SK-N-SH (cell line): ENCODE results near the gene POU2AF1. TPM values are rescaled to one million over a fixed set of nuclear protein-coding genes. Genes with fewer than 3 reads are reported as not detected.

Experiments
- CTCF ChIA-PET: fragments of 300-600, 350-600 bp; formaldehyde crosslinking; extraction: SDS; loops from one replicate; lab custom pipeline; 2021; lab: Yijun Ruan, JAX
- POLR2A ChIA-PET: fragments of 350-600 bp; sonication (Branson Sonifier 250); formaldehyde crosslinking; extraction: SDS; loops from one replicate; lab custom pipeline; 2020; ENCODE audit warnings: antibody characterized with exemption, inconsistent platforms; lab: Yijun Ruan, JAX
- DNase-seq: peaks from one replicate; pipeline ENCODE4 v3.0.0; 2012
- H2AFZ ChIP-seq: fragments of 200-600 bp; sonication (generic); 2 replicates; pipeline ENCODE4 v1.8.1; 2016; ENCODE audit warnings: antibody characterized with exemption, mild to moderate bottlenecking, low read depth
- H3F3A ChIP-seq: fragments of 200-600 bp; sonication (generic); replicated peaks from 2 replicates; pipeline ENCODE3; 2016; ENCODE audit warnings: antibody characterized with exemption, mild to moderate bottlenecking; ENCODE audit not compliant: insufficient read depth
- H3K27ac ChIP-seq, 2 experiments: fragments of 200-500 bp in 1 of 2; fragments of 200-600 bp in 1 of 2; sonication (Bioruptor generic) in 1 of 2; sonication (generic), shearing (Covaris generic) in 1 of 2; 2 replicates each; pipeline versions ENCODE4 v1.5.1 to v1.6.1; 2014 to 2016; ENCODE audit warnings: low read depth in 2 of 2, inconsistent platforms in 1 of 2, low read length in 1 of 2, mild to moderate bottlenecking in 1 of 2, mixed read lengths in 1 of 2
- H3K27me3 ChIP-seq: fragments of 200-600 bp; sonication (generic), shearing (Covaris generic); 2 replicates; pipeline ENCODE4 v1.6.1; 2016; ENCODE audit warnings: mixed run types; ENCODE audit not compliant: insufficient read depth
- H3K36me3 ChIP-seq, 2 experiments: fragments of 200-500 bp in 1 of 2; fragments of 200-600 bp in 1 of 2; sonication (Bioruptor generic) in 1 of 2; sonication (generic) in 1 of 2; replicated peaks in 1 of 2; 2 replicates each; pipeline versions ENCODE3 to v1.5.1; 2014 to 2016; ENCODE audit warnings: low read length in 1 of 2, mild to moderate bottlenecking in 1 of 2; ENCODE audit not compliant: insufficient read depth in 2 of 2, control insufficient read depth in 1 of 2
- H3K4me1 ChIP-seq, 2 experiments: fragments of 200-500 bp in 1 of 2; fragments of 200-600 bp in 1 of 2; sonication (Bioruptor generic) in 1 of 2; sonication (generic), shearing (Covaris generic) in 1 of 2; 2 replicates each; pipeline versions ENCODE4 v1.5.1 to v1.6.1; 2014 to 2016; ENCODE audit warnings: low read depth in 1 of 2, low read length in 1 of 2, mixed run types in 1 of 2; ENCODE audit not compliant: insufficient read depth in 2 of 2, control insufficient read depth in 1 of 2
- H3K4me2 ChIP-seq: fragments of 200-600 bp; sonication (generic), shearing (Covaris generic); 2 replicates; pipeline ENCODE4 v1.6.1; 2017; ENCODE audit warnings: mixed run types
- H3K4me3 ChIP-seq, 2 experiments: fragments of 200-500 bp in 1 of 2; fragments of 200-600 bp in 1 of 2; sonication (Bioruptor generic) in 1 of 2; sonication (generic), shearing (Covaris generic) in 1 of 2; 2 replicates each; pipeline versions ENCODE4 v1.5.1 to v1.8.1; 2014 to 2016; ENCODE audit warnings: low read depth in 2 of 2, inconsistent platforms in 1 of 2, low read length in 1 of 2, mild to moderate bottlenecking in 1 of 2, mixed read lengths in 1 of 2, moderate library complexity in 1 of 2
- H3K79me2 ChIP-seq: fragments of 200-600 bp; sonication (generic); 2 replicates; pipeline ENCODE4 v1.8.1; 2017; ENCODE audit warnings: mild to moderate bottlenecking; ENCODE audit not compliant: insufficient read depth
- H3K9ac ChIP-seq: fragments of 200-600 bp; sonication (generic); 2 replicates; pipeline ENCODE4 v1.6.1; 2017; ENCODE audit warnings: mixed run types
- H3K9me2 ChIP-seq: fragments of 200-600 bp; sonication (generic); 2 replicates; pipeline ENCODE4 v1.6.1; 2017; ENCODE audit warnings: mixed run types
- H3K9me3 ChIP-seq: fragments of 200-600 bp; sonication (generic); 2 replicates; pipeline ENCODE4 v1.6.1; 2017; ENCODE audit warnings: mixed run types, mild to moderate bottlenecking, moderate library complexity
- H4K20me1 ChIP-seq: fragments of 200-600 bp; sonication (generic); 2 replicates; pipeline ENCODE4 v1.6.1; 2017; ENCODE audit warnings: mild to moderate bottlenecking, mixed run types; ENCODE audit not compliant: insufficient read depth
- CHD2 ChIP-seq: fragments of 150-350 bp; IDR thresholded peaks from 2 replicates; pipeline ENCODE4 v1.6.1; 2018; ENCODE audit warnings: low read length; ENCODE audit not compliant: partially characterized antibody
- EZH2phosphoT487 ChIP-seq: fragments of 200-600 bp; sonication (generic); IDR thresholded peaks from 2 replicates; pipeline ENCODE4 v1.6.1; 2017; ENCODE audit warnings: low read depth, mixed run types, mild to moderate bottlenecking, antibody characterized with exemption, moderate library complexity, borderline replicate concordance
- FOXJ3 ChIP-seq: sonication (generic); formaldehyde crosslinking; IDR thresholded peaks from 2 replicates; pipeline ENCODE4 v1.5.1; 2020; ENCODE audit warnings: mild to moderate bottlenecking, missing genetic modification reagents
- GATA2 ChIP-seq: sonication (generic); formaldehyde crosslinking; IDR thresholded peaks from 2 replicates; pipeline ENCODE4 v1.5.0; 2020; ENCODE audit warnings: mild to moderate bottlenecking, missing genetic modification reagents
- MAX ChIP-seq: IDR thresholded peaks from 2 replicates; pipeline ENCODE4 v1.4.0; 2012; ENCODE audit warnings: low read depth
- MXI1 ChIP-seq: IDR thresholded peaks from 2 replicates; pipeline ENCODE4 v1.6.1; 2012; ENCODE audit warnings: mild to moderate bottlenecking, low read depth, low read length, improper control_type of control experiment
- RFX5 ChIP-seq: IDR thresholded peaks from 2 replicates; pipeline ENCODE4 v1.6.1; 2012; ENCODE audit warnings: mild to moderate bottlenecking, improper control_type of control experiment, low read length
- SMC3 ChIP-seq: IDR thresholded peaks from 2 replicates; pipeline ENCODE4 v1.6.1; 2012; ENCODE audit warnings: low read depth, low read length, improper control_type of control experiment
- TAF1 ChIP-seq: IDR thresholded peaks from 2 replicates; pipeline ENCODE4 v1.6.1; 2012; ENCODE audit warnings: low read depth, mild to moderate bottlenecking, low read length, moderate library complexity, borderline replicate concordance
- TCF12 ChIP-seq: IDR thresholded peaks from 2 replicates; pipeline ENCODE4 v1.4.0; 2012
- ZBTB33 ChIP-seq: IDR thresholded peaks from 2 replicates; pipeline ENCODE4 v1.4.0; 2012; ENCODE audit warnings: low read depth, borderline replicate concordance
- WGBS: methylation state at CpG from one replicate; pipeline ENCODE4 v1.1.6; 2017; ENCODE audit warnings: low lambda C conversion rate; 5-methylcytosine and 5-hydroxymethylcytosine counted together
- polyA plus RNA-seq, 3 experiments: library from polyadenylated mRNA; depleted of rRNA; stranded (reverse); fragments of >200 nt; gene quantifications; 2 replicates each; pipeline ENCODE4 v1.2.3, GENCODE V29; 2012

POU2AF1 gene
- polyA plus RNA-seq, 1 of the 3 experiments (the other 2 are of a cell fraction): 0.07 TPM

GRCh38 chr11:111361874-111362273 is 17.2 kb downstream of the POU2AF1 start (continued):
- TF ChIP-seq MAX: no peak
- TF ChIP-seq TAF1: no peak
- no peak for TF ChIP-seq EZH2phosphoT487
- TF ChIP-seq, all 33 proteins: peak for 0

- Histone ChIP-seq H4K20me1 (no peaks in the 10 kb centered on the region), H3K4me3 (no peak overlapping the region), H3F3A (no peaks in the 10 kb centered on the region), H3K27ac (no peak overlapping the region), H3K27me3 (no peaks in the 10 kb centered on the region; the same call in 1 of the 2 replicates), H3K4me1 (no peaks in the 10 kb centered on the region; a peak in 1 of 4 replicates), H3K9ac (no peak overlapping the region), H3K9me2 (no peaks in the 10 kb centered on the region), H3K9me3 (no peaks in the 10 kb centered on the region), H2AFZ (no peak overlapping the region), H3K4me2 (no peak overlapping the region), H3K36me3 (no peaks in the 10 kb centered on the region), H3K79me2 (no peaks in the 10 kb centered on the region)
- ChIA-PET POLR2A (no interaction called here), CTCF (interaction anchor here (0.8 to 1.9 kb wide), 5 partner anchors 29 to 85 kb away, joined by 3 to 6 read pairs (median 4); no protein-coding TSS in a partner anchor)
- 44% methylated on average over 7 of the region's 7 CpGs for WGBS
- peak; percentile 53 for DNase-seq
- TF ChIP-seq CHD2 (no peak), RFX5 (no peak), FOXJ3 (no peak), ZBTB33 (no peak), GATA2 (CRISPR knock-in tag) (no peak), SMC3 (no peak), MXI1 (no peak), TCF12 (0 out of 2 replicates have a peak, but pooled peaks have one; percentile 5)
Measured at GRCh38 chr11:111361052-111361801, 17.8 kb downstream of the POU2AF1 start.
